Measurements from ENCODE around the gene SLC6A11.

Gene SLC6A11

DNA sequence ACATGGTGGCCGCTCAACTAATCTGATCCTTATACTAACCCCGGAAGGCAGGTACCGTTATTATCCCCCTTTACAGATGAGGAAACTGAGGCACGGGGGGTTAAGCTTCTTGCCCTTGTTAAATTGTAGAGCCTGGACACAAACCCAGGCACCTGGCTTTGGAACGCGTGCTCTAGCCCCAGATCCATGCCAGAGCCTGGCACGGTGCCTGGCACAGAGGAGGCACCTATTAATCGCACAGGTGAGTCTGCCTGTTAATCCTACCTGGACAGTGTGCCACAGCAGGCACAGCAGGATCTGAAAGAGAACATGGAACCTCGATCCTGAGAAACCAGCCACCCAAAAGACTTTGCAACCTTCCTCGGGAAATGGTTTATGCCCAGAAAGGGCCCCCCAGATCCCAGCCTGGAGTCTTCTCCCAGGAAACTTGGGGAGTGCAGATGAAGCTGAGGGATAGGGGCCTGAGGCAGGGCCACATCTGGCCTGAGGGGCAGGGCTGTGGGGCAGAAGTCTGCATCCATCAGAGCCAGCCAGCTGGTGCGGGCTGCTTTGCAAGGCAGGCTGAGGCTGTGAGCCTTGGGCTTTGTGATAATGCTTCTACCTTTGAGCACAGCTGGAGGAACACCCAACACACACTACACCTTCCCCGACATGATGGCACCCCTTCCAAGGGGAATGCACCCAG lies 121.3 kb downstream of the SLC6A11 start:
- H3K27ac ChIP-seq (ENCODE audit: low read length): no peak overlapping the region
- no peak overlapping the region for H3K4me3 ChIP-seq (ENCODE audit: low read length in 2 of 2)
- H3K9ac ChIP-seq (ENCODE audit: low read length in 2 of 2): no peak overlapping the region
- H3K4me1 ChIP-seq (ENCODE audit: control insufficient read depth, insufficient read depth, low read length): no peaks in the 10 kb centered on the region
- H3K9me3 ChIP-seq (ENCODE audit: control insufficient read depth in 2 of 2, low read length in 2 of 2): no peaks in the 10 kb centered on the region
- H3K27me3 ChIP-seq (ENCODE audit: control insufficient read depth in 1 of 2, insufficient read depth in 2 of 2, low read length in 2 of 2): peaks cover 0 to 12% of the 10 kb centered on the region in 2 donors
- H3K36me3 ChIP-seq (ENCODE audit: control insufficient read depth in 2 of 2, insufficient read depth in 2 of 2, low read length in 2 of 2): no peaks in the 10 kb centered on the region

DNA sequence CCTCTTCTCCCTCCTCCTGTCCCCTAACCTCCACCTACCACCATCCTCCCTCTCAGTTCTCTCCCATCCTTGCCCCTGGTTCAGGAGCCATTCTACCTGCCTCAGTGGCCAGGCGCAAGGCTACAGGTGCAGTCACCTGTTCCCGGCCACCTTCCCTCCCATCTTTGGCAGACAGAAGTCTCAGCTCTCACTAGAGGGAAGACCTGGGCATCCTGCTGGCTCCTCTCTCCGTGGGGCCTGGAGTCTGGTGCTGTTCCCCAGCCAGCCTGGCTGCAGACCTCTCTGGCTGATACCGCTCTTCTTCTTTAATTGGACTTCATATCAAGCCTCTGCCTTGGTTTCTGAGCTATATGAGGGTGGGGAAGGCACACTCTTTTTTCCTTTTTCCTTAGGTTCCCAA lies 123.5 kb downstream of the SLC6A11 start:
- H3K36me3 ChIP-seq (ENCODE audit: control insufficient read depth in 2 of 2, insufficient read depth in 2 of 2, low read length in 2 of 2): no peaks in the 10 kb centered on the region
- H3K4me1 ChIP-seq (ENCODE audit: control insufficient read depth, insufficient read depth, low read length): no peaks in the 10 kb centered on the region
- no peak overlapping the region for H3K4me3 ChIP-seq (ENCODE audit: low read length in 2 of 2)
- H3K9me3 ChIP-seq (ENCODE audit: control insufficient read depth in 2 of 2, low read length in 2 of 2): no peaks in the 10 kb centered on the region
- H3K27ac ChIP-seq (ENCODE audit: low read length): no peak overlapping the region
- H3K9ac ChIP-seq (ENCODE audit: low read length in 2 of 2): no peak overlapping the region
- peaks cover 0 to 10% of the 10 kb centered on the region in 2 donors for H3K27me3 ChIP-seq (ENCODE audit: control insufficient read depth in 1 of 2, insufficient read depth in 2 of 2, low read length in 2 of 2)

DNA sequence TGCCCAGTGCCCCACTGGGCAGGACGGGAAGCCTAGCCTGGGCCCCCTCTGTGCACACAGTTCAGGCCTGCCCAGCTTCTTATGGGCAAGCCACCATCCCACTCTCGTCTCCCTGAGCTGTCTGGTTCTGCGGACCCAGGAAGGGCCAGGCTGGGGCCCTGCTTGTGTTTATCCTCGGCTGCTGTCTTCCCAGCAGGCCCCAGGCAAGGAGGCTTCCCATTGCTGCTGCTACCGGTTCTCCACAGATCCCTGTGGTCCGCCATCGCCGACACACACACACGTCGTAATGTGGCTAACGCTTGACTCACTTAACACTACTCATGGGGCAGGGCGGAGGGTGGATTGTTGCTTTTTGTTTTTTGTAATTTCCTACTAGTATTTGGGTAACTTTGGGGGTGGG lies 124.1 kb downstream of the SLC6A11 start:
- Histone ChIP-seq H3K9ac (ENCODE audit: low read length in 2 of 2) (no peak overlapping the region), H3K4me1 (ENCODE audit: control insufficient read depth, insufficient read depth, low read length) (no peaks in the 10 kb centered on the region)

DNA sequence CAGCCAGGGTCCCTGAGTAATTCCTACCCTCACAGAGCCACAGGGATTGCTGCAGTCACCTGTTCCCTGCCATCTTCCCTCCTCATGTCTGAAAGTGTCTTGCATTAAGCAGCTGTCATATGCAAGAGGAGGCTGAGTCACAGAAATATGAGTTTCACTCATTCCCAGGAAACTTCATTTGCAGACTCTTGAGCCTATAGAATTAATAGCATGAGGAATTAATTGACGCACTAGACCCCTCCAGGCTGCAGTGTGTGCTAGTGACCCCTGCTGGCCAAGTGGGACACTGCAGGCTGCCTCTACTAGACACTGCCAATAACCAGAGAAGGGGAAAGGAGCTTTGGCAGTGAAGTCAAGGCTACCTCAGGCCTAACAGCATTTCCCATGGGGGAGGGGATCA lies 125.9 kb downstream of the SLC6A11 start:
- no peaks in the 10 kb centered on the region for H3K36me3 ChIP-seq (ENCODE audit: control insufficient read depth in 2 of 2, insufficient read depth in 2 of 2, low read length in 2 of 2)
- H3K27ac ChIP-seq (ENCODE audit: low read length): no peak overlapping the region
- no peak overlapping the region for H3K4me3 ChIP-seq (ENCODE audit: low read length in 2 of 2)
- H3K4me1 ChIP-seq (ENCODE audit: control insufficient read depth, insufficient read depth, low read length): no peaks in the 10 kb centered on the region
- H3K9me3 ChIP-seq (ENCODE audit: control insufficient read depth in 2 of 2, low read length in 2 of 2): no peaks in the 10 kb centered on the region
- H3K27me3 ChIP-seq (ENCODE audit: control insufficient read depth in 1 of 2, insufficient read depth in 2 of 2, low read length in 2 of 2): peaks cover 0 to 14% of the 10 kb centered on the region in 2 donors
- no peak overlapping the region for H3K9ac ChIP-seq (ENCODE audit: low read length in 2 of 2)

More for the DNA sequence above, 124.1 kb downstream of the SLC6A11 start:
- no peaks in the 10 kb centered on the region for H3K9me3 ChIP-seq (ENCODE audit: control insufficient read depth in 2 of 2, low read length in 2 of 2)
- no peaks in the 10 kb centered on the region for H3K36me3 ChIP-seq (ENCODE audit: control insufficient read depth in 2 of 2, insufficient read depth in 2 of 2, low read length in 2 of 2)
- no peak overlapping the region for H3K27ac ChIP-seq (ENCODE audit: low read length)
- no peak overlapping the region for H3K4me3 ChIP-seq (ENCODE audit: low read length in 2 of 2)
- peaks cover 0 to 10% of the 10 kb centered on the region in 2 donors for H3K27me3 ChIP-seq (ENCODE audit: control insufficient read depth in 1 of 2, insufficient read depth in 2 of 2, low read length in 2 of 2)

DNA sequence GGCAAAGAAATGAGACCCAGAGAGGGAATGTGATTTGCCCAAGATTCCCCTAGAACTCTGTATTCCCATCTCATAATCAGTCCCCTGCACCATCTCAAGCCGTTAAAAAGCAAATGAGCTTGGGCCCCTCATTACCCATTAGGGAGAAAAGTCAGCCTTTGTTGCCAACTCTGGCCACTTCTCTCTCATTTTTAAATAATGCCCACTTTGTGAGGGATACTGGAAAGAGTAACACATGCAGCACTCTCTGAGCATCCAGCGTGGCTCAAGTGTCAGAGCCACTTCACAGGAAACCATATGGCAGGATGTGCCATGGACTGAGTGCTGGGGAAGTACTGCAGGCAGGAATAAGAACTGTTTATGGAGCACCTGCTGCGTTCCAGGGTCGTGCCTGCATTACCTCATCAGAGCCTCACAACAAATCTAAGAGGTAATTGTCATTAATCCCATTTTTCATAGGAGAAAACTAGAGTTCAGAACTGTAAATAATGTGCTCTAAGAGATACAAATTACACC lies 126.7 kb downstream of the SLC6A11 start:
- no peaks in the 10 kb centered on the region for H3K9me3 ChIP-seq (ENCODE audit: control insufficient read depth in 2 of 2, low read length in 2 of 2)
- H3K27me3 ChIP-seq (ENCODE audit: control insufficient read depth in 1 of 2, insufficient read depth in 2 of 2, low read length in 2 of 2): peaks cover 0 to 12% of the 10 kb centered on the region in 2 donors
- H3K27ac ChIP-seq (ENCODE audit: low read length): no peak overlapping the region
- no peaks in the 10 kb centered on the region for H3K36me3 ChIP-seq (ENCODE audit: control insufficient read depth in 2 of 2, insufficient read depth in 2 of 2, low read length in 2 of 2)
- no peaks in the 10 kb centered on the region for H3K4me1 ChIP-seq (ENCODE audit: control insufficient read depth, insufficient read depth, low read length)
- H3K9ac ChIP-seq (ENCODE audit: low read length in 2 of 2): no peak overlapping the region
- no peak overlapping the region for H3K4me3 ChIP-seq (ENCODE audit: low read length in 2 of 2)

DNA sequence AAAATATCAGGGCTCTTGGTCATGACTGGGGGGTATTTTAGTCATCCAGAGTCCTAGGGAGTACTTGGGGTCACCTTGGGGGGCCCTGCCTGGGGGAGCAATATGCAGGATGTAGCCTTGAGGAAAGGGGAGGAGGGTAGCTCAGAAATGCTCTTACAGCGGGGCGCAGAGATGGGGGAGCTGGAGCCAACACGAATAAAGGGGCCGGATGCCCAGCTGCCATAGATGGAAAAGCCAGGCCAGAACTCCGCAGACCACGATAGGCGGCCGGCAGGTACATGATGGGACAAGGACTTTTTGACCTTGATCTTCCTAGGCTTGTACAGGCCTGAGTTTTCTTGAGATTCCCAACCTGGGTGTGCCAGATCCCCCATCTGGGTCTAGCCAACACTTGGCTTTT lies 128.8 kb downstream of the SLC6A11 start:
- no peaks in the 10 kb centered on the region for H3K9me3 ChIP-seq (ENCODE audit: control insufficient read depth in 2 of 2, low read length in 2 of 2)
- H3K4me1 ChIP-seq (ENCODE audit: control insufficient read depth, insufficient read depth, low read length): no peaks in the 10 kb centered on the region
- H3K36me3 ChIP-seq (ENCODE audit: control insufficient read depth in 2 of 2, insufficient read depth in 2 of 2, low read length in 2 of 2): no peaks in the 10 kb centered on the region
- H3K9ac ChIP-seq (ENCODE audit: low read length in 2 of 2): no peak overlapping the region
- H3K27ac ChIP-seq (ENCODE audit: low read length): no peak overlapping the region
- peaks cover 0 to 12% of the 10 kb centered on the region in 2 donors for H3K27me3 ChIP-seq (ENCODE audit: control insufficient read depth in 1 of 2, insufficient read depth in 2 of 2, low read length in 2 of 2)
- H3K4me3 ChIP-seq (ENCODE audit: low read length in 2 of 2): no peak overlapping the region

DNA sequence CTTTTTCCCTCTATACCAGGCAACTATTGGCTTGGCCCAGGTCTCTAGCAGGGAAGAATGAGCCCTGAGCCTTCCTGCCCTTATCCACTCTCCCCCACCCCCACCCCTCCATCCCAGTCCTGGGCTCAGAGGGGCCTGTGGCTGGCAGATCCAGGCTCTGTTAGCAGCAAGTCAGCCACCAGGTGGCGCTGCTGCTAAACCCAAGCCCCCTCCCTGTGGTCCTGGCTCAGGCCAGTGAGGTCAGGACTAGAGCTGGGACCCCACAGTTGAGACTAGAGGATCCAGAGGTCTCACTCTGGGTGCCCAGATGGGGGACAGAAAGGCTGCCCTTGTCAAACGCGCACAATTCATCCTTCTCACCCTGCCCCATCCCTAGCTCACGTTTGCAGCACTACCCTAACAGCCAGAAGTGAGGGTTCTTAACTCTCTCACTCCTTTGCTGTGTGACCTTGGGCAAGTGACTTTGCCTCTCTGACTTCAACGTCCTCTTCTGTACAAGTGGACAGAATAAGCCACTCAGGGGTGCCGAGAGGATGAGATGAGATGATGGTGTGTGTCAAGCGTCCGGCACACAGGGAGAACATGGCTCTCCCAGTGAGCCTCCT lies 129.8 kb downstream of the SLC6A11 start:
- H3K9ac ChIP-seq (ENCODE audit: low read length in 2 of 2): no peak overlapping the region

DNA sequence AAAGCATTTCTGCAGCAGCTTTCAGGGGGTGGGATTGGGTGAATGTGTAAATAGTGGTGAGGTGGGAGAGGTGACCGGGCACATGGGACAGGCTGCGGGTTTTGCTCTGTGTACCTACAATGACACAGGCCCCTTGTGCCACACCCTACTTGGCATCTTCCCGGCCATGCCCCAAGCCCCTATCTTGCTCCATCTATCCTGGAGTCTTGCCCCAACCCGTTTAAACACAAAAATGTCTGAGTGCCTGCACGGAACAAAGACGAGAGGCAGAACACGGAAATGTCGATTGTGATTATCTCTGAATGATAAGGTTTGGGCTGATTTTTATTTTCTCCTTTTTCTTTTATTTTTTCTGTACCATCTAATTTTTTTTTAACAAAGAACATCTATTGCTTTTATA lies 130.5 kb downstream of the SLC6A11 start:
- Histone ChIP-seq H3K36me3 (ENCODE audit: control insufficient read depth in 2 of 2, insufficient read depth in 2 of 2, low read length in 2 of 2) (no peaks in the 10 kb centered on the region), H3K4me3 (ENCODE audit: low read length in 2 of 2) (no peak overlapping the region), H3K4me1 (ENCODE audit: control insufficient read depth, insufficient read depth, low read length) (no peaks in the 10 kb centered on the region), H3K9ac (ENCODE audit: low read length in 2 of 2) (no peak overlapping the region), H3K27ac (ENCODE audit: low read length) (no peak overlapping the region), H3K9me3 (ENCODE audit: control insufficient read depth in 2 of 2, low read length in 2 of 2) (no peaks in the 10 kb centered on the region), H3K27me3 (ENCODE audit: control insufficient read depth in 1 of 2, insufficient read depth in 2 of 2, low read length in 2 of 2) (peaks cover 0 to 12% of the 10 kb centered on the region in 2 donors)

More for the DNA sequence above, 129.8 kb downstream of the SLC6A11 start:
- H3K9me3 ChIP-seq (ENCODE audit: control insufficient read depth in 2 of 2, low read length in 2 of 2): no peaks in the 10 kb centered on the region
- no peaks in the 10 kb centered on the region for H3K4me1 ChIP-seq (ENCODE audit: control insufficient read depth, insufficient read depth, low read length)
- peaks cover 0 to 12% of the 10 kb centered on the region in 2 donors for H3K27me3 ChIP-seq (ENCODE audit: control insufficient read depth in 1 of 2, insufficient read depth in 2 of 2, low read length in 2 of 2)
- H3K27ac ChIP-seq (ENCODE audit: low read length): no peak overlapping the region
- no peak overlapping the region for H3K4me3 ChIP-seq (ENCODE audit: low read length in 2 of 2)
- H3K36me3 ChIP-seq (ENCODE audit: control insufficient read depth in 2 of 2, insufficient read depth in 2 of 2, low read length in 2 of 2): no peaks in the 10 kb centered on the region

DNA sequence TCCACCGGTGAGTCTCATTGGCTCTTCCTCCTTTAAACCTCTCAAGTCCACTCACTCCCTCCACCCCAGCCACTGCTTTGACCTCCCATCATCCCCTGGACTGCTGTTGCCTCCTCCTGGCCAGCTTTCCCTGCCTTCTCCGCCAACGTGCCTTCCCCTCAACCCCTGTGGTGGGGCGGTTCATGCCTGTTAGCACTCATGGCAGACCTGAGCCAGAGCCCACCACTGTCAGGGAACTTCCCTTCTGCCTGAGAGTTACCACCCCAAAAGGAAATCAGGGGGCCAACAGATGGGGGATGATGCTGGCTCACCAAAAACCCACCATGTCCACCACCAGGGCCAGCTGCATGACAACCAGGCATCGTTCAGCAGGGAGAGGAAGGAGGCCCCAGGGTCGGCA lies 132.3 kb downstream of the SLC6A11 start:
- Histone ChIP-seq H3K4me3 (ENCODE audit: low read length in 2 of 2) (no peak overlapping the region), H3K36me3 (ENCODE audit: control insufficient read depth in 2 of 2, insufficient read depth in 2 of 2, low read length in 2 of 2) (no peaks in the 10 kb centered on the region), H3K9ac (ENCODE audit: low read length in 2 of 2) (no peak overlapping the region), H3K27ac (ENCODE audit: low read length) (no peak overlapping the region), H3K27me3 (ENCODE audit: control insufficient read depth in 1 of 2, insufficient read depth in 2 of 2, low read length in 2 of 2) (peaks cover 0 to 17% of the 10 kb centered on the region in 2 donors), H3K9me3 (ENCODE audit: control insufficient read depth in 2 of 2, low read length in 2 of 2) (no peaks in the 10 kb centered on the region), H3K4me1 (ENCODE audit: control insufficient read depth, insufficient read depth, low read length) (no peaks in the 10 kb centered on the region)

DNA sequence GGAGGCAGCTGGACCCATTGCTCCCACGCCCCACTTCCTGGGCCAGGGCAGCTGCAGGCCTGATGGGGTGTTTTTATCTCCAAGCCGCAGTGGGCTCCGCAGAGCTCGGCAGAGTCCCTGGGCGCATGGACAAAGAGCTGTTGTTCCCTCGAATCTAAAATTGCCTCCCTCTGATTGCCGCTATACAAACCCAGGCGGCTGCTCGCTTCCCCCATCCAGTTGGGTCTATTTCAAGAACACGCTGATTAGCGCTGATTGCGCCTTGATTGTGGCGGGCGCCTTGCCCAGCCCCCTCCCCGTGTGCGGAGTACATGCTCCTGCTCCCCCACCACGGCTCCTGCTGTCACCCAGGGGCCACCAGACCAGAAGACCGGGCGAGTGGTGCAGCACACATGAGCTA lies 133.2 kb downstream of the SLC6A11 start:
- Histone ChIP-seq H3K4me3 (ENCODE audit: low read length in 2 of 2) (no peak overlapping the region), H3K27me3 (ENCODE audit: control insufficient read depth in 1 of 2, insufficient read depth in 2 of 2, low read length in 2 of 2) (peaks cover 0 to 14% of the 10 kb centered on the region in 2 donors), H3K27ac (ENCODE audit: low read length) (no peak overlapping the region), H3K9ac (ENCODE audit: low read length in 2 of 2) (no peak overlapping the region), H3K36me3 (ENCODE audit: control insufficient read depth in 2 of 2, insufficient read depth in 2 of 2, low read length in 2 of 2) (no peaks in the 10 kb centered on the region), H3K9me3 (ENCODE audit: control insufficient read depth in 2 of 2, low read length in 2 of 2) (no peaks in the 10 kb centered on the region), H3K4me1 (ENCODE audit: control insufficient read depth, insufficient read depth, low read length) (no peaks in the 10 kb centered on the region)

Measured in stomach smooth muscle (tissue), 2 donors.